ENCODE measurements around the gene DMD. TPM values are rescaled to one million over a fixed set of nuclear protein-coding genes. Genes with fewer than 3 reads are reported as not detected.

The DMD gene
- total and polyA plus RNA-seq, 2 donors (not counting 1 experiment from before 2014, with no cell fraction given), result 5.1 to 7.2 TPM

GRCh38 chrX:31854716-31855115, 1356.6 kb downstream of the DMD start:
- no peaks in the 10 kb centered on the region for H3K79me2 ChIP-seq (ENCODE audit: control insufficient read depth, insufficient read depth, low read length)
- DNase-seq (ENCODE audit: low read depth in 2 of 2), result no peak
- H2AFZ ChIP-seq (ENCODE audit: low read length), result no peak overlapping the region
- H3K36me3 ChIP-seq (ENCODE audit: control insufficient read depth, insufficient read depth, low read length), result no peaks in the 10 kb centered on the region
- no peaks in the 10 kb centered on the region for H4K20me1 ChIP-seq (ENCODE audit: control insufficient read depth, extremely low read depth, insufficient read depth, low read length)
- H3K27ac ChIP-seq (ENCODE audit: insufficient read depth, low read length), result no peak overlapping the region
- no peak overlapping the region for H3K9ac ChIP-seq (ENCODE audit: insufficient read depth, low read length)
- H3K4me2 ChIP-seq (ENCODE audit: extremely low read depth, insufficient read depth, low read length), result no peak overlapping the region
- H3K4me1 ChIP-seq (ENCODE audit: control insufficient read depth, extremely low read depth, insufficient read depth, low read length), result no peaks in the 10 kb centered on the region
- no peaks in the 10 kb centered on the region for H3K27me3 ChIP-seq (ENCODE audit: control insufficient read depth, insufficient read depth, low read length)
- H3K9me3 ChIP-seq (ENCODE audit: control insufficient read depth, insufficient read depth, low read depth, low read length), result no peaks in the 10 kb centered on the region
- H3K4me3 ChIP-seq (replicated peaks in 1 of 4; ENCODE audit: control extremely low read depth in 1 of 4, insufficient read depth in 1 of 4, low read depth in 3 of 4, low read length in 4 of 4), result no peak overlapping the region
- TF ChIP-seq CTCF (conservative IDR thresholded peaks at IDR 0.05 in 1 of 2, IDR thresholded peaks at IDR 0.05 in 1 of 2; ENCODE audit: low read depth in 1 of 2, low read length in 2 of 2) (no peak), EZH2 (IDR thresholded peaks at IDR 0.05; ENCODE audit: low read length, missing control alignments) (no peak)

- DNase-seq (ENCODE audit: low read depth in 2 of 2), result no peak
- Histone ChIP-seq H2AFZ (ENCODE audit: low read length) (no peak overlapping the region), H3K9me3 (ENCODE audit: control insufficient read depth, insufficient read depth, low read depth, low read length) (no peaks in the 10 kb centered on the region), H3K79me2 (ENCODE audit: control insufficient read depth, insufficient read depth, low read length) (no peaks in the 10 kb centered on the region), H3K36me3 (ENCODE audit: control insufficient read depth, insufficient read depth, low read length) (no peaks in the 10 kb centered on the region), H4K20me1 (ENCODE audit: control insufficient read depth, extremely low read depth, insufficient read depth, low read length) (no peaks in the 10 kb centered on the region), H3K4me2 (ENCODE audit: extremely low read depth, insufficient read depth, low read length) (no peak overlapping the region), H3K27ac (ENCODE audit: insufficient read depth, low read length) (no peak overlapping the region), H3K27me3 (ENCODE audit: control insufficient read depth, insufficient read depth, low read length) (no peaks in the 10 kb centered on the region), H3K9ac (ENCODE audit: insufficient read depth, low read length) (no peak overlapping the region), H3K4me1 (ENCODE audit: control insufficient read depth, extremely low read depth, insufficient read depth, low read length) (no peaks in the 10 kb centered on the region), H3K4me3 (replicated peaks in 1 of 4; ENCODE audit: control extremely low read depth in 1 of 4, insufficient read depth in 1 of 4, low read depth in 3 of 4, low read length in 4 of 4) (no peak overlapping the region)
- TF ChIP-seq CTCF (conservative IDR thresholded peaks at IDR 0.05 in 1 of 2, IDR thresholded peaks at IDR 0.05 in 1 of 2; ENCODE audit: low read depth in 1 of 2, low read length in 2 of 2) (no peak), EZH2 (IDR thresholded peaks at IDR 0.05; ENCODE audit: low read length, missing control alignments) (no peak)
Measured at GRCh38 chrX:31851761-31852160, 1359.6 kb downstream of the DMD start.

- Histone ChIP-seq H3K9ac (ENCODE audit: insufficient read depth, low read length) (no peak overlapping the region), H3K9me3 (ENCODE audit: control insufficient read depth, insufficient read depth, low read depth, low read length) (no peaks in the 10 kb centered on the region), H3K79me2 (ENCODE audit: control insufficient read depth, insufficient read depth, low read length) (no peaks in the 10 kb centered on the region), H3K4me1 (ENCODE audit: control insufficient read depth, extremely low read depth, insufficient read depth, low read length) (no peaks in the 10 kb centered on the region), H4K20me1 (ENCODE audit: control insufficient read depth, extremely low read depth, insufficient read depth, low read length) (no peaks in the 10 kb centered on the region), H3K27me3 (ENCODE audit: control insufficient read depth, insufficient read depth, low read length) (no peaks in the 10 kb centered on the region), H3K4me2 (ENCODE audit: extremely low read depth, insufficient read depth, low read length) (no peak overlapping the region), H3K4me3 (replicated peaks in 1 of 4; ENCODE audit: control extremely low read depth in 1 of 4, insufficient read depth in 1 of 4, low read depth in 3 of 4, low read length in 4 of 4) (no peak overlapping the region), H3K27ac (ENCODE audit: insufficient read depth, low read length) (no peak overlapping the region), H2AFZ (ENCODE audit: low read length) (no peak overlapping the region), H3K36me3 (ENCODE audit: control insufficient read depth, insufficient read depth, low read length) (no peaks in the 10 kb centered on the region)
- DNase-seq (ENCODE audit: low read depth in 2 of 2), result no peak
- no peak for TF ChIP-seq EZH2 (IDR thresholded peaks at IDR 0.05; ENCODE audit: low read length, missing control alignments)
- no peak for TF ChIP-seq CTCF (conservative IDR thresholded peaks at IDR 0.05 in 1 of 2, IDR thresholded peaks at IDR 0.05 in 1 of 2; ENCODE audit: low read depth in 1 of 2, low read length in 2 of 2)
Measured at GRCh38 chrX:31847773-31848172, 1363.6 kb downstream of the DMD start.
